PC-3 (cell line): ENCODE measurements around the gene SGCD.

Source experiments
- CTCF ChIP-seq: fragments of 300-600 bp; sonication (generic); conservative IDR thresholded peaks from 2 replicates; pipeline ENCODE4 v1.5.1; 2017; ENCODE audit warnings: antibody characterized with exemption, low read depth, mild to moderate bottlenecking, low read length
- EZH2 ChIP-seq: fragments of 300-600 bp; sonication (generic); IDR thresholded peaks from one replicate; pipeline ENCODE4 v1.6.1; 2017; ENCODE audit warnings: antibody characterized with exemption, mild to moderate bottlenecking, low read length; ENCODE audit not compliant: unreplicated experiment

GRCh38 chr5:156589104-156589945 lies 262.4 kb downstream of the SGCD start:
- no peak for TF ChIP-seq CTCF
- TF ChIP-seq EZH2 = no peak
